ENCODE measurements around the gene B3GNT9.
A peak's percentile ranks its signal among the peaks of the same experiment; 100 is the strongest.

B3GNT9 gene

DNA sequence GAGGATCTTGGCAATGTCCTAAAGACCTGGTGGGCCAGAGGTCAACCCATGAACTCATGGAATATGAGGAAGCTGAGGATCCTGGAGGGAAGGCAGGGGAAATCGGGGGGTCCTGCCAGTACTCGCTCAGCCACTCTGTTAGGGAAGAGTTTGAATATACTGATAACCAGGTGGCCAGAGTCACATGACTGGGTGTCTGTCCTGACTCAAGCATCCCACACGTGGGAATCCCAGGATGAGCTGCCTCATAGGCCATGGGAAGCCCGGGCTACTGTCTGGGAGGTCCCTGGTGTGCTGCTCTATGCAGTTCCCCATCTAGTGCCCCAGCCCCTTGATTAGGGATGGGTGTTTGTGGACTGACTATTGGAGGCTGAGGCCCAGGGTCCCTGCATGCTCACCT, 37.5 kb upstream of the B3GNT9 start:
- Histone ChIP-seq H4K12ac (ENCODE audit: low read depth, low read length) (no peak overlapping the region), H3K4me1 (ENCODE audit: control insufficient read depth in 1 of 2, insufficient read depth in 2 of 2, low read length in 2 of 2) (peaks cover 34 to 45% of the 10 kb centered on the region in 2 experiments), H2AFZ (ENCODE audit: insufficient read depth, low read length, poor library complexity) (no peak overlapping the region), H3K4me3 (ENCODE audit: low read depth, low read length) (no peak overlapping the region), H3K14ac (ENCODE audit: low read length) (no peak overlapping the region), H3K27me3 (ENCODE audit: insufficient read depth, low read length) (peaks cover 3% of the 10 kb centered on the region), H2BK12ac (ENCODE audit: low read length) (no peak overlapping the region), H2BK120ac (ENCODE audit: insufficient read depth, low read length, poor library complexity) (no peak overlapping the region), H2AK5ac (ENCODE audit: low read length) (no peak overlapping the region), H4K8ac (ENCODE audit: low read depth, low read length) (no peak overlapping the region), H3K18ac (ENCODE audit: low read length) (no peak overlapping the region), H3K4ac (ENCODE audit: low read depth, low read length) (no peak overlapping the region), H4K91ac (ENCODE audit: low read depth, low read length) (no peak overlapping the region), H3K79me2 (ENCODE audit: control insufficient read depth, insufficient read depth, low read length, poor library complexity) (peaks cover 14% of the 10 kb centered on the region), H3K9ac (ENCODE audit: low read length) (no peak overlapping the region), H3K23ac (ENCODE audit: low read length) (no peak overlapping the region), H3K9me3 (ENCODE audit: insufficient read depth, low read depth, low read length) (peaks cover 6% of the 10 kb centered on the region), H3K27ac (ENCODE audit: low read depth, low read length) (no peak overlapping the region), H3K79me1 (ENCODE audit: low read length) (peaks cover 15% of the 10 kb centered on the region), H3K36me3 (ENCODE audit: control insufficient read depth in 1 of 2, insufficient read depth in 2 of 2, low read length in 2 of 2) (peaks cover 2 to 4% of the 10 kb centered on the region in 2 experiments), H2BK5ac (ENCODE audit: low read depth, low read length, poor library complexity) (no peak overlapping the region), H3K4me2 (ENCODE audit: low read length) (no peak overlapping the region)
- DNase-seq, result no peak
- no CpG with 5 or more reads among the region's 4 CpGs for WGBS (ENCODE audit: extremely low coverage, insufficient coverage, insufficient read length)

DNA sequence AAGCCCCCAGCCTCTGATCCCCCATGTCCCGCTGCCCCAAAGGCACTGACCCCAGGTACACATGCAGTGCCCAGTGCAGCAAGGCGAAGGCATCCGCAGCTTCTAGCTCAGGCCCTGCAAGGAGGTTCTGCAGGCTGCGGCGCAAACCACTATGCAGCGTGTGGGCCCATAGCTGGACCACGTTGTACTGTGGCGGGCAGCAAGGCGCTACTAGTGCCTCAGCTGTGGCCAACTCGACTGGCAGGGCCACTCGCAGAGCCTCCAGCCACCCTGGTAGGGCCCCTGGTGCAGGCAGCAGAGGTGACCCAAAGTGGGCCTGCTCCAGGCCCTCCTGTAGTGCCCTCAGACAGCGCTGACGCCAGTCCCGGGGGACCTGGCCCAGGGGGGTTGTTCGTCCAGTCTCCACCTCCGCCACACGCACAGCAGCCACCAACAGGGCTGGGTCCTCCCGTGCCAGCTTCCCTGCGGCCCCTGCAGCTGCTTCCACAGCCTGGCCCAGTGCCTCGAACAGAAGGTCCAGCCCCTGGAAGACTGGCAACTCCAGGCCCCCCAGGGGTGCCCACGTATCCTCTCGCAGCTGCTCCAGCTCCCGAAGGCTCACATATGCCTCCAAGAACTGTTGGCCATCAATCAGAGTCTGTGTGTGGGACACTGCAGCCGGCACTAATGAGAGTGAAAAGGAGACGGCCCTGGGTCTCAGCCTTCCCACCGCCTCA, 36.5 kb upstream of the B3GNT9 start:
- no peak overlapping the region for H2BK5ac ChIP-seq (ENCODE audit: low read depth, low read length, poor library complexity)
- peak overlapping the region; percentile 42 for H4K91ac ChIP-seq (ENCODE audit: low read depth, low read length)
- H2BK120ac ChIP-seq (ENCODE audit: insufficient read depth, low read length, poor library complexity), result peak overlapping the region; percentile 5
- H2AK5ac ChIP-seq (ENCODE audit: low read length), result peak overlapping the region; percentile 67
- H3K36me3 ChIP-seq (ENCODE audit: control insufficient read depth in 1 of 2, insufficient read depth in 2 of 2, low read length in 2 of 2), result no peaks in the 10 kb centered on the region
- WGBS (ENCODE audit: extremely low coverage, insufficient coverage, insufficient read length), result no CpG with 5 or more reads among the region's 26 CpGs
- no peak overlapping the region for H3K9ac ChIP-seq (ENCODE audit: low read length)
- no peak overlapping the region for H3K18ac ChIP-seq (ENCODE audit: low read length)
- no peak overlapping the region for H3K23ac ChIP-seq (ENCODE audit: low read length)
- H3K14ac ChIP-seq (ENCODE audit: low read length), result peak overlapping the region; percentile 21
- H4K8ac ChIP-seq (ENCODE audit: low read depth, low read length), result peak overlapping the region; percentile 31
- no peak overlapping the region for H2AFZ ChIP-seq (ENCODE audit: insufficient read depth, low read length, poor library complexity)
- H3K27me3 ChIP-seq (ENCODE audit: insufficient read depth, low read length), result peaks cover 3% of the 10 kb centered on the region
- H3K9me3 ChIP-seq (ENCODE audit: insufficient read depth, low read depth, low read length), result peaks cover 6% of the 10 kb centered on the region
- peaks cover 14% of the 10 kb centered on the region for H3K79me1 ChIP-seq (ENCODE audit: low read length)
- H3K79me2 ChIP-seq (ENCODE audit: control insufficient read depth, insufficient read depth, low read length, poor library complexity), result peaks cover 7% of the 10 kb centered on the region
- DNase-seq, result no peak
- H3K4ac ChIP-seq (ENCODE audit: low read depth, low read length), result no peak overlapping the region
- H4K12ac ChIP-seq (ENCODE audit: low read depth, low read length), result no peak overlapping the region
- peak overlapping the region; percentile 1 for H3K27ac ChIP-seq (ENCODE audit: low read depth, low read length)
- peak overlapping the region; percentile 10 for H3K4me2 ChIP-seq (ENCODE audit: low read length)
- H3K4me1 ChIP-seq (ENCODE audit: control insufficient read depth in 1 of 2, insufficient read depth in 2 of 2, low read length in 2 of 2), result peaks cover 26 to 42% of the 10 kb centered on the region in 2 experiments
- no peak overlapping the region for H3K4me3 ChIP-seq (ENCODE audit: low read depth, low read length)
- peak overlapping the region; percentile 1 for H2BK12ac ChIP-seq (ENCODE audit: low read length)

DNA sequence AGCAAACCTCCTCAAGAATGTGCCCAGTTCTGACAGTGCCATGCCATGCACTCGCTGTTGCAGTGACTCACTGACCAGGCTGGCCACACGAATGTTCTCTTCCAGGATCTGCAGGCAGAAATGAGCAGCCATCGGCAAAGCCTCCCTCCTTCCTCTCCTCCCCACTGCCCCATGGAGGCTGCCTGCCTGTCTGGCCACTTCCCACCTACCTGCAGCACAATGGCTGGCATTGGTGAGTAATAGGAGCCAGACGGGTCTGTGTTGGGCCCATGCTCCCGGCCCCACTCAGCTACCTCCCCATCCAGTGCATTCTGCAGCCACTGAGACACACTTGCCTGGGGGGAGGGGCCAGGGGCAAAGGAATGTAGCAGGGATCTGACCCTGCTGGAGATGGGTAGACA, 35.8 kb upstream of the B3GNT9 start:
- H3K9ac ChIP-seq (ENCODE audit: low read length), result no peak overlapping the region
- WGBS (ENCODE audit: extremely low coverage, insufficient coverage, insufficient read length), result no CpG with 5 or more reads among the region's 5 CpGs
- no peak overlapping the region for H2BK12ac ChIP-seq (ENCODE audit: low read length)
- peak overlapping the region; percentile 41 for H3K27ac ChIP-seq (ENCODE audit: low read depth, low read length)
- H3K4me3 ChIP-seq (ENCODE audit: low read depth, low read length), result no peak overlapping the region
- no peak overlapping the region for H2AFZ ChIP-seq (ENCODE audit: insufficient read depth, low read length, poor library complexity)
- no peak overlapping the region for H3K23ac ChIP-seq (ENCODE audit: low read length)
- no peak overlapping the region for H4K12ac ChIP-seq (ENCODE audit: low read depth, low read length)
- no peak overlapping the region for H2BK5ac ChIP-seq (ENCODE audit: low read depth, low read length, poor library complexity)
- no peak overlapping the region for H4K91ac ChIP-seq (ENCODE audit: low read depth, low read length)
- no peaks in the 10 kb centered on the region for H3K36me3 ChIP-seq (ENCODE audit: control insufficient read depth in 1 of 2, insufficient read depth in 2 of 2, low read length in 2 of 2)
- no peak overlapping the region for H3K4ac ChIP-seq (ENCODE audit: low read depth, low read length)
- peaks cover 6% of the 10 kb centered on the region for H3K9me3 ChIP-seq (ENCODE audit: insufficient read depth, low read depth, low read length)
- peaks cover 26 to 40% of the 10 kb centered on the region in 2 experiments for H3K4me1 ChIP-seq (ENCODE audit: control insufficient read depth in 1 of 2, insufficient read depth in 2 of 2, low read length in 2 of 2)
- no peak overlapping the region for H3K14ac ChIP-seq (ENCODE audit: low read length)
- H3K18ac ChIP-seq (ENCODE audit: low read length), result no peak overlapping the region
- no peak overlapping the region for H4K8ac ChIP-seq (ENCODE audit: low read depth, low read length)
- peaks cover 4% of the 10 kb centered on the region for H3K79me2 ChIP-seq (ENCODE audit: control insufficient read depth, insufficient read depth, low read length, poor library complexity)
- H3K79me1 ChIP-seq (ENCODE audit: low read length), result peaks cover 10% of the 10 kb centered on the region
- no peak overlapping the region for H2AK5ac ChIP-seq (ENCODE audit: low read length)
- peak; percentile 85 to 90 for DNase-seq
- no peak overlapping the region for H2BK120ac ChIP-seq (ENCODE audit: insufficient read depth, low read length, poor library complexity)
- peaks cover 3% of the 10 kb centered on the region for H3K27me3 ChIP-seq (ENCODE audit: insufficient read depth, low read length)
- H3K4me2 ChIP-seq (ENCODE audit: low read length), result peak overlapping the region; percentile 10

DNA sequence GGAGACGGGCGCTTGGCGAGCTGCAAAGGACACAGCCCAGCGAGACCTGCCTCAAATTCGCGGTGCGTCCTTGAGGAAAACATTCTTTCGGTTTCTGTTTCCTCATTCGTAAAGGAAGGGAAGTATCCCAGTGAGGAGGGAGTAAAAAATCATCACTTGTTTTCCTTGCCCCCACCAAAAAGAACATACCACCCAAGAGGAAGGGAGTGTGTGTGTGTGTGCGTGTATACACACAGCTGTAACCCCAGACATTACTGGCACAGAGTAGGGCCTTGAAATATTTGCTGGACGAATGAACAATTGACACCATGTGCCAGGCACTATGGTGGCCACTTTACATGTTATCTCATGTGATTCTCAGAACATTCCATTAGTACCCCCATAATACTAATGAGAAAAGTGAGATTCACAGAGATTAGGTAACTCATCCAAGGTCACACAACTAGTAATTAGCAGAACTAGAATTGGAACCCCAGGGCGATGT, 34.9 kb upstream of the B3GNT9 start:
- H3K79me2 ChIP-seq (ENCODE audit: control insufficient read depth, insufficient read depth, low read length, poor library complexity), result peaks cover 4% of the 10 kb centered on the region
- H3K4me1 ChIP-seq (ENCODE audit: control insufficient read depth in 1 of 2, insufficient read depth in 2 of 2, low read length in 2 of 2), result peaks cover 26 to 38% of the 10 kb centered on the region in 2 experiments
- no peak overlapping the region for H2AFZ ChIP-seq (ENCODE audit: insufficient read depth, low read length, poor library complexity)
- no peak overlapping the region for H3K27ac ChIP-seq (ENCODE audit: low read depth, low read length)
- H2BK5ac ChIP-seq (ENCODE audit: low read depth, low read length, poor library complexity), result no peak overlapping the region
- no peak overlapping the region for H4K91ac ChIP-seq (ENCODE audit: low read depth, low read length)
- H3K36me3 ChIP-seq (ENCODE audit: control insufficient read depth in 1 of 2, insufficient read depth in 2 of 2, low read length in 2 of 2), result no peaks in the 10 kb centered on the region
- no peak overlapping the region for H3K4me3 ChIP-seq (ENCODE audit: low read depth, low read length)
- H3K23ac ChIP-seq (ENCODE audit: low read length), result no peak overlapping the region
- H3K9ac ChIP-seq (ENCODE audit: low read length), result no peak overlapping the region
- H3K27me3 ChIP-seq (ENCODE audit: insufficient read depth, low read length), result peaks cover 3% of the 10 kb centered on the region
- no peak overlapping the region for H2AK5ac ChIP-seq (ENCODE audit: low read length)
- no peak overlapping the region for H3K4me2 ChIP-seq (ENCODE audit: low read length)
- peaks cover 10% of the 10 kb centered on the region for H3K79me1 ChIP-seq (ENCODE audit: low read length)
- H4K8ac ChIP-seq (ENCODE audit: low read depth, low read length), result no peak overlapping the region
- no CpG with 5 or more reads among the region's 12 CpGs for WGBS (ENCODE audit: extremely low coverage, insufficient coverage, insufficient read length)
- H2BK120ac ChIP-seq (ENCODE audit: insufficient read depth, low read length, poor library complexity), result no peak overlapping the region
- no peak for DNase-seq
- H3K4ac ChIP-seq (ENCODE audit: low read depth, low read length), result no peak overlapping the region
- H4K12ac ChIP-seq (ENCODE audit: low read depth, low read length), result no peak overlapping the region
- H3K9me3 ChIP-seq (ENCODE audit: insufficient read depth, low read depth, low read length), result peaks cover 6% of the 10 kb centered on the region
- no peak overlapping the region for H3K18ac ChIP-seq (ENCODE audit: low read length)
- no peak overlapping the region for H3K14ac ChIP-seq (ENCODE audit: low read length)
- no peak overlapping the region for H2BK12ac ChIP-seq (ENCODE audit: low read length)
